GM21723 (cell line): ENCODE measurements around the gene CTNND2.
"Not testable (repeated sequence)": the region's sequence is repeated elsewhere in the genome, so short reads cannot be mapped to it uniquely, and the experiment has no call there.

ENCODE experiments used
- ATAC-seq: cut with Tn5 transposase; IDR thresholded peaks from one replicate; pipeline ENCODE4 v1.9.1; 2021; ENCODE audit warnings: mild to moderate bottlenecking, moderate library complexity; ENCODE audit not compliant: unreplicated experiment

CTNND2 gene

GRCh38 chr5:11482011-11482410 lies 422.2 kb downstream of the CTNND2 start:
- no peak for ATAC-seq

- ATAC-seq, result no peak
Observed at GRCh38 chr5:11477786-11478185, 426.5 kb downstream of the CTNND2 start.

GRCh38 chr5:11476866-11477265 lies 427.4 kb downstream of the CTNND2 start:
- no peak for ATAC-seq

- ATAC-seq, result no peak
Observed at GRCh38 chr5:11468334-11469039, 435.8 kb downstream of the CTNND2 start.

- no peak for ATAC-seq
Observed at GRCh38 chr5:11467588-11467987, 436.7 kb downstream of the CTNND2 start.

- no peak for ATAC-seq
Observed at GRCh38 chr5:11459716-11460115, 444.5 kb downstream of the CTNND2 start.

GRCh38 chr5:11455505-11455904 lies 448.7 kb downstream of the CTNND2 start:
- ATAC-seq, result no peak

- no peak for ATAC-seq
Observed at GRCh38 chr5:11452852-11453251, 451.4 kb downstream of the CTNND2 start.

GRCh38 chr5:11449966-11450365 lies 454.3 kb downstream of the CTNND2 start:
- ATAC-seq, result no peak

GRCh38 chr5:11449217-11449616 lies 455.0 kb downstream of the CTNND2 start:
- no peak for ATAC-seq

GRCh38 chr5:11443831-11444230 lies 460.4 kb downstream of the CTNND2 start:
- ATAC-seq, result no peak

GRCh38 chr5:11432116-11432515 lies 472.1 kb downstream of the CTNND2 start:
- ATAC-seq, result no peak

- ATAC-seq, result no peak
Observed at GRCh38 chr5:11429254-11429653, 475.0 kb downstream of the CTNND2 start.

GRCh38 chr5:11427569-11427968 lies 476.7 kb downstream of the CTNND2 start:
- ATAC-seq, result no peak

GRCh38 chr5:11426442-11426841 lies 477.8 kb downstream of the CTNND2 start:
- ATAC-seq, result no peak

GRCh38 chr5:11422342-11422741 lies 481.9 kb downstream of the CTNND2 start:
- no peak for ATAC-seq

GRCh38 chr5:11420969-11421368 lies 483.3 kb downstream of the CTNND2 start:
- no peak for ATAC-seq

GRCh38 chr5:11415751-11416150 lies 488.5 kb downstream of the CTNND2 start:
- ATAC-seq, result no peak

- not testable (repeated sequence) for ATAC-seq
Observed at GRCh38 chr5:11414732-11415131, 489.5 kb downstream of the CTNND2 start.

- ATAC-seq, result no peak
Observed at GRCh38 chr5:11411621-11412020, 492.6 kb downstream of the CTNND2 start.

GRCh38 chr5:11407556-11408145 lies 496.6 kb downstream of the CTNND2 start:
- no peak for ATAC-seq

GRCh38 chr5:11400316-11400715 lies 503.9 kb downstream of the CTNND2 start:
- no peak for ATAC-seq

- ATAC-seq, result no peak
Observed at GRCh38 chr5:11398728-11399127, 505.5 kb downstream of the CTNND2 start.
